CD4-positive, alpha-beta T cell treated with Interleukin-6 for 4 hours (primary cell): ENCODE results near the gene TMEM54.

ENCODE experiments used
- DNase-seq: peaks from one replicate; pipeline ENCODE4 v3.0.0-alpha.2; 2020; ENCODE audit warnings: mixed read lengths

Gene TMEM54

GRCh38 chr1:32894019-32894600 is 7.1 kb downstream of the TMEM54 start:
- DNase-seq = no peak

DNA sequence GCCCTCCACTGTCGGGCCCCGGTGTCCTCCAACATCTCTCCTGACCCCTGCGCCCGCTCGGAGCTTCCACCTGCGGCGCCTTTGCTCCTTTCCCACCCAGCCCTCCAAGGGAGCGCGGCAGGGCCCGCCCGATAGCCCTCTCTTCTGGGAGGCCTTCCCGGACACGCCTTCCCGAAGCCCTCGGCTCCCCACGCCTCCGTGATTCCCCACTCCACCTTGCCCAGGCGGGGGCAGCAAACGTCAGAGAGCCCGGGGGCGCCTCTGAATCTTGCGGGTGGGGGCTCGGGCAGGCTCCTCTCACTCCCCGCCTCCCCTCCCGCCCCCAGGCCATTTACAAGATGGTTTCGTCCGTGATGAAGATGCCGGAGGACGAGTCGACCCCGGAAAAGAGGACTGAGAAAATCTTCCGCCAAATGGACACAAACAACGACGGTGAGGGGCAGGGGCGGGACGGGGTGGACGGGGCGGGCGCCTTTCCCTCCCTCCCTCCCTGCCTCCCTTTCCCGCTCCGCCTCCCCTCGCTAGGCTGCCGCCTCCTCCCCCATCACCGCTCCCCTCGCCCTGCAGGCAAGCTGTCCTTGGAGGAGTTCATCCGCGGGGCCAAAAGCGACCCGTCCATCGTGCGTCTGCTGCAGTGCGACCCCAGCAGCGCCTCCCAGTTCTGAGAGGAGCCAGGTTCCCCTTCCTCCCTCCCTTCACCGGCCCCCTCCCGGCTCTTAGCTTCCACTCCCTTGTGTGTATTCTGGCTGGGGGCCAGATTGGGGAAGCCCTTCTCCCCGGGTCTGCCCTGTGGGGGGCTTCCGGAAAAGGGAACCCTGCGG is 7.8 kb downstream of the TMEM54 start:
- DNase-seq = peak; percentile 23

DNA sequence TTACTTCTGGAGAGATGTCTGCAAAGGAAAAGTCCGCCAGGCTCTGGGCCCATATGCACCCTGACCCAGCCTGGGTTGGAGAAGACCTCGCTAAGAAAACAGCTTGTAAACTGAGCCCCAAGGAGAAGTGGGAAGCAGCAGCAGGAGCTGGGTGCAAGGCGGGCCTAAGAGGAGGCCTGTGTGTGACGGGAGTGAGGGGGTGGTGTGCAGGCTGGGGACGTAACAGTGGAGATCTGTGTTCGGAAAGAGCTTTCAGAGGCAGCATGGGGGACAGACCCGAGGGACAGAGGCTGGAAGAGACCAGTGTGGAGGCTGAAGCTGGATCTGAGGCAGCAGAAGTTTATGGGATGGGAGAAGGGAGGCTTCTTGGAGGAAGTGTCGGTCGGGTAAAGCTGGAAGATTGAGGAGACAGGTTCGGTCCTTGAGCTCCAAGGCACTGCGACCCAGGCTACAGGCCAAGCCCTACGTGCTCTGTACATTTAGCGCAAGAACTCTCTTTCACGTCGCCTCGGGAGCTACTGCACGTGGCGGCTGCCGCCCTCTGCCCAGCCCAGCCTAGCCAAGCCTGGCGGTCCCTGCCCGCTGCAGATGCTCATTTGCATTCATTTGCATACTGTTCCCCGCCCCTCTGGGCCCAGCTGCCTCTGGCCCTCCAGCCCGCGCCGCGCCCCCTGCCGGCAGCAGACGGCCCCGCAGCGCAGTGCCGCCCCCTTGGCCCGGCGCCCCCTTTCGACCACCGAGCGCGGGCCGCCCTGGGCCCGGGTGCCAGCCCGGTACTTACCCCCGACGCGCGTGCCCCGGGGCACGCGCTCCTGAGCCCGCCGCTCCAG is 8.6 kb downstream of the TMEM54 start:
- DNase-seq = peak; percentile 26

DNA sequence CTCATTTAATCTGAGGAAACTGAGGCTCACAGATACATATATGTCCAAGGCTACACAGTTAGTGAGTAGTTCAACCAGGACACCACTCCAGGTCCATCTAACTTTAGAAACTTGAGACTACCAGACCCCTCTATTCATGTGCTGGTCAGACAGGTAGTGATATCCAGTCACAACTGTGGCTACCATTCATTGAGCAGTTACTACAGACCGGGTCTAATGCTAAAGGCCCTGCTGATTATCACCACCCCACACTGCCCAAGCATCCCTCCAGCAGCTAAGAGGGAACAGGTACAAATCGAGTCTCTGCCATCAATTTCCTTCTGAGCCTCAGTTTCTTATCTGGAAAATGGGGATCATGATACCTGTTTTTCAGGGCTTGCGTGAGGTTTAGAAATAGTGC is 9.6 kb downstream of the TMEM54 start:
- no peak for DNase-seq

GRCh38 chr1:32891241-32891570 is 10.0 kb downstream of the TMEM54 start:
- no peak for DNase-seq

DNA sequence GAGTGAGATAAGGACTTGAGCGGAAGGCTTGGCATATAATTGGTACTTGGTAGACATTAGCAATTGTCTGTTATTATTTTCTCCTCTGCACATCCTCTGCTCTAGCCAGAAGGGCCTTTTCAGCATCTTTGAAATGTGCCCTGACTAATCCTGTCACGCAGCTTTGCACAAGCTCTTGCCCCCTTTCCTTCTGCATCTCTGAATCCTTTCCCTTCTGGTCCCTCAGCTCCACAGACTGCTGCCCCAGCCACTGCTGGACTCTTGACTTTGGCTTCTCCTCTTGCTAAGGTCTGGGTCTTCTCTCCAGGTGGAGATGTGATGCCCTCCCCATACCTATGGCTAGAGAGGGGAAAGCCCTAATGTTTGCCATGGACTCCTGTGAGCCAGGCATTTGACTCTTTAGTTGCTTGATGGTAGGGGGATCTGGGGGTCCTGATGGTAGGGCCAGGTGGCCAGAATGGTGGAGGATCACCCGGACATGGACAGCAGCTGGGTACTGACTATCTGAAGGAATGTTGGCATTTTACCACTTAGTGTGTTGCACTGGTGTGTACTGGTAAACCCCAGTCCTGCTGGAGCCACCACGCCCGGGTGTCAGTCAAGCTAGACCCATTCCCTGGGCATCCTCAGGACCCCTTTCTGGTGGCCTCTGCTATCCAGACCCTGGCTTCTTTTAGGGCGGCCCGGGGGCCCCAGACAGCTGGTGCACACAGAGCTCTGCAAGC is 10.5 kb downstream of the TMEM54 start:
- no peak for DNase-seq

DNA sequence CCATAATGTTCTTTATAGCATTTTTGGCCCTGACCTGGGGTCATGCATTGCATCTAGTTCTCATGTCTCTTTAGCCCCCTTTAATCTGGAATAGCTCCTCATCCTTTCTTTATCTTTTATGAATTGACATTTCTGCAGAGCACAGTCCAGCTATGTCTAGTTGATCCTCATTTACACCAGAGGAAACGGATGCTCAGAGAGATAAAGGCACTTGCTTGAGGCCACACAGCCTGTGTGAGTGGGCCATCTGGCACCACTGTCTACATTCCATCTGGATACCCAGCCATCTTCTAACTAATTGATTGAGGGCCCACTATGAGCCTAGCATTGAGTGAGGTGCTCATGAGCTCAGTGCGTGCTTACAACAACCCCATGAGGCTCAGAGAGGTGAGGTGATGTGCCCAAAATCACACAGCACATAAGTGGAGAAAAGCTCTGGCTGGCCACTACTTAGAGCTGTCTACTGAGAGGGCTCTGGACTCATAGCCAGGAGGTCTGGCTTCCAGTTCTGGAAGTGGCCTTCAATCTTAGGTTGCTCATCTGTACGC is 11.4 kb downstream of the TMEM54 start:
- DNase-seq = no peak

DNA sequence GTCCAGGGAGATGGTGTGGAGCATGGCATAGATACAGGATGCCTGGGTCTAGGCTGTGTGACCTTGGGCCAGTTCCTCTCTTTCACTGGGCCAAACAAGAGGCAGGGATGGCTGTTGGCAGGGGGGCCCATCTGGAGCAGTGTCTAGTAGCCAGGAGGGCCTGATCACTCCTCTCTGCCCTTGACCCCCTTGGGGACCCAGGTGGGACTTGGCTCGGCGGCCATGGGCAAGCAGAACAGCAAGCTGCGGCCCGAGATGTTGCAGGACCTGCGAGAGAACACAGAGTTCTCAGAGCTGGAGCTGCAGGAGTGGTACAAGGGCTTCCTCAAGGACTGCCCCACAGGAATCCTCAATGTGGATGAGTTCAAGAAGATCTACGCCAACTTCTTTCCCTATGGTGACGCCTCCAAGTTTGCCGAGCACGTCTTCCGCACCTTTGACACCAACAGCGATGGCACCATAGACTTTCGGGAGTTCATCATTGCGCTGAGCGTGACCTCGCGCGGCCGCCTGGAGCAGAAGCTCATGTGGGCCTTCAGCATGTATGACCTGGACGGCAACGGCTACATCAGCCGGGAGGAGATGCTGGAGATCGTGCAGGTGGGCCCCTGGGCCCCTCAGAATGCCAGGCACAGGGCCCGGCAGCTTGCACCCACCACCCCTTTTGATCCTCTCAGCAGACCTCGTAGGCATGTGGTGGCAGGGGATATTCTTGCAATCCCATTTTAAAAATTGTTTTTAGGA is 12.3 kb downstream of the TMEM54 start:
- DNase-seq = no peak

- DNase-seq = no peak
Measured at GRCh38 chr1:32888134-32888533, 13.1 kb downstream of the TMEM54 start.

GRCh38 chr1:32887623-32888022 is 13.6 kb downstream of the TMEM54 start:
- no peak for DNase-seq

DNA sequence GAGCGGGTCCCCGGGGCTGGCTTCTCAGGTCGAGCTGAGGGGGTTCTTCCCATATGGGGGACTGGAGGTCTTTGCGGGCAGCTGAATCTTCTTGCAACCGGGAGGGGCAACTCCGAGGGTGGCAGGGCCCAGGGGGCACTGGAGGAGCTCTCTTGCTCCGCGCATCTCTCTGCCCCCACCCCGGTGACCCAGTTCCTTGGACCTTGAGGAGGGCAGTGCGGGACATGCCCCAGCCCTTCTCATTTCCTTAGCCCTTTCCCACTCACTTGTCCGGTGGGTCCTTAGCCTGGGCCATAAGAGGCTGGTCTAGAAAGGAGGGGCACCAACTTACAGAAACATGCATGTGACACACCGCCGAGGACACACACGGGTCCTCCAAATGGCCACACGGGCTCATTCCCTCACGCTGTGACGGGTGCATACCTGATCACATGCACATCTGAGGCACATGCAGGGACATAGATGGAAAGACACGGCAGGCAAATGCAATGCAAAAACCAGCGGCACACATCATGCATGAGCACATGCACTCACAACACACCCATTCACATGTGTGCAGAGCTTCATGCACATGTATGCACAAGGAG is 14.3 kb downstream of the TMEM54 start:
- no peak for DNase-seq

DNA sequence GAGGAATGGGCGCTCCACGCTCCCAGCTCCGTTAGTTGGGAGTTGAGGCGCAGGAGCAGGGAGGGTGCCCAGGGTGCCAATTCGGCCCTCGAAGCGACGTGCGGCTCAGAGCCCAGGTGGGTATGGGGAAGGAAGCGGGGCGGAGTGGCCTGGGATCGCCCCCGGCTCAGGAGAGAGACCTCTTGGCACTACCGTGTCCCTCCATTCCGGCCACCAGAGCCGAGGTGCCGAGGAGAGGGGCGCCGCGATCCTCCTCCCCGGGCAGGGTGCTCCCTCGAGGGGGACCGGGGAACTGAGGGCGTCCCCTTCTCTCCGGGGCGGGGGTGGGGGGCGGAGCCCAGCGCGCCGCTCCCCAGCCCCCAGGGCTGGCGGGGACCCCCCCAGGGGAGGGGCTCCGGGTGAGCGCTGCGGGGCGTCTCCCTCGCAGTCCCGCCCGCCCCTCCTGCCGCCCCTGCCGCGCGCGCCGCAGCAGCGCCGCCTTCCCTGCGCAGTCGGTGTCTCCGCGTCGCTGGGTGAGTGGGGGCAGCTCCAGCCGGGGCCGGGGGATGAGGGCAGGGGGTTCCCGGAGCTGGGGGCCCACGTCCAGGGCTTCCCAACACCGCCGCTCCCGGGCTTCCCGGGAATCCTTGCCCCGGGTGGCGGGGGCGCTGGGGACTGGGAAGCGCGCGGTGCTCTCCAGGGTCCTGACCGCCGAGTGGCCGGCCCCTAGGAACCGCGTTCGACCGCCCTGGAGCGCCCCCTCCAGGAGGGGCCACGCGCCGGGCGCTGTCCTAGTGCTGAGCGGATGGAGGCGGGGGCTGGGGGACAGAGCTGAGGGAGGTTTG is 15.0 kb downstream of the TMEM54 start, which contains the start of gene HPCA:
HPCA (plus strand) TSS at position 488 of the 824 bp plus-strand sequence. CDS start 2,408 bp downstream, outside the sequence.
- no peak for DNase-seq

DNA sequence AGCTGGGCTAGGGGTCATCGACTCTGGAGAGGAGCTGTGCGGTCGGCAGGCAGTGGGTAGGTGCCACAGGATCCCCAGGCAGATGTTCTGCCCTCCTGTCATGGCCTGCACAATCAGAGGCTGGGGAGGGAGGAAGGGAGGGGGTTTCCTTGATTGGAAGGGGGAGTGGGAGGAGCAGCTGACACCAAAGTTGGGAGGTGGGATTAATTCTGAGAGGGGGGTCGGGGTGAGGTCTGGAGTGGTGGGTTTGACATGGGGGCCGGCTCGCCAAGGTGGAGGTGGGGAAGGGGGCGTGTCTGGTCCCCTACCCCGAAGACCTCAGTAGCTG is 15.5 kb downstream of the TMEM54 start:
- no peak for DNase-seq

- DNase-seq = no peak
Measured at GRCh38 chr1:32884726-32885125, 16.5 kb downstream of the TMEM54 start.

DNA sequence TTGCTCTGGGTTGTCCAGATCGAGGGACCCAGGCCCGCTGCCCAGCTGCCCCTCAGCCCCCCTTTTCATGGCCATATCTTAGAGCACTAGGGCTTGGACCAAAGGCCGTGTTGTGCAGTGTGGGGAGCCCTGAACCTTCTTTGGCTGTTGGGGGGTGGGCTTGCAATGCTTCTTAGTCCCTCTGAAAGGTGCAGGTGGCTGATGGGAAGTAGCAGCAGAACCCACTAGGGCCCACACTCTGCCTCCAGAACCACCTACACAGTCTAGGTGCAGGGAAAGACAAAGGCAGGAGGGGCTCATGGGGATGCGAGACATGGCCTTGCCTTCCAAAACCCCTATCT is 17.2 kb downstream of the TMEM54 start:
- no peak for DNase-seq

GRCh38 chr1:32883338-32884031 is 17.7 kb downstream of the TMEM54 start:
- DNase-seq = no peak

- DNase-seq = no peak
Measured at GRCh38 chr1:32881871-32882850, 19.0 kb downstream of the TMEM54 start.

DNA sequence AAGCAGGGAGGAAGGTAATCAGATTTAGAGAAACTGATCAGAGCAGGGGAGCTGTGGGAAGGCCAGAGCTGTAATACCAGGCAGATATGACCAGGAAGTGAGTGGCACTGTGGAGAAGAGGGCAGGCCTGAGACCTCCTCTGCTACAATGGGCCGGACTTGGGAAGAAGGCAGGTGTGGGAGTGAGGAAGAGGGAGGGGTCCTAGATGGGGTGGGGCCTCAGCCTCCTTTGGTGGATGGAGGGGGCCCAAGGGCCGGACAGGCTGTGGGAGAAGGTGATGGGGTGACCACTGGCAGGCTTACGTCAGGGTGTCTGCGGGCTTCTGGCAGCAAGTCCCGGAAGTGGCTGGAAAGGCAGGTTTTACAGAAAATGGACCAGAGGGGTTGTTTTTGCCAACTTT is 19.9 kb downstream of the TMEM54 start:
- DNase-seq = no peak

- DNase-seq = no peak
Measured at GRCh38 chr1:32878637-32879041, 22.6 kb downstream of the TMEM54 start.
